NCI-H1092 treated with DMSO at 0.1 percent for 48 hours (cell line): ENCODE data around the gene FOSB.
"Not testable (repeated sequence)": the region's sequence is repeated elsewhere in the genome, so short reads cannot be mapped to it uniquely, and the experiment has no call there.

Experiments used
- DNase-seq: peaks from one replicate; lab custom pipeline; 2025; lab: John Stamatoyannopoulos, UW

Gene FOSB

GRCh38 chr19:45467456-45468158 is at the start of gene FOSB:
FOSB (plus strand) TSS chr19:45467996; CDS start chr19:45468587, 591 bp downstream.
- peak; percentile 69 for DNase-seq

- no peak for DNase-seq
These were observed 49.0 kb upstream of the FOSB start for GRCh38 chr19:45418802-45419201.

GRCh38 chr19:45419396-45419795 is 48.4 kb upstream of the FOSB start:
- DNase-seq, result no peak

GRCh38 chr19:45419895-45420294 is 47.9 kb upstream of the FOSB start:
- DNase-seq, result no peak

- no peak for DNase-seq
These were observed 47.4 kb upstream of the FOSB start for GRCh38 chr19:45420356-45420755.

- DNase-seq, result no peak
These were observed 46.9 kb upstream of the FOSB start for GRCh38 chr19:45420871-45421270.

- no peak for DNase-seq
These were observed 45.8 kb upstream of the FOSB start for GRCh38 chr19:45421947-45422498.

GRCh38 chr19:45423033-45423588 is 44.7 kb upstream of the FOSB start:
- no peak for DNase-seq

- DNase-seq, result peak; percentile 89
These were observed 44.1 kb upstream of the FOSB start, which contains the start of gene ERCC1 for GRCh38 chr19:45423589-45424190. ERCC1 (minus strand) TSS chr19:45423917; CDS start chr19:45423374, 543 bp downstream.

- peak; percentile 4 for DNase-seq
These were observed 43.4 kb upstream of the FOSB start for GRCh38 chr19:45424191-45425058.

GRCh38 chr19:45428384-45429231 is 39.2 kb upstream of the FOSB start:
- no peak for DNase-seq

GRCh38 chr19:45429896-45430295 is 37.9 kb upstream of the FOSB start:
- not testable (repeated sequence) for DNase-seq

- DNase-seq, result not testable (repeated sequence)
These were observed 36.8 kb upstream of the FOSB start for GRCh38 chr19:45431008-45431407.

- DNase-seq, result not testable (repeated sequence)
These were observed 35.3 kb upstream of the FOSB start for GRCh38 chr19:45432543-45432942.

- no peak for DNase-seq
These were observed 30.5 kb upstream of the FOSB start for GRCh38 chr19:45437328-45437727.

- DNase-seq, result no peak
These were observed 28.6 kb upstream of the FOSB start for GRCh38 chr19:45439190-45439568.

- DNase-seq, result peak; percentile 32
These were observed 28.1 kb upstream of the FOSB start for GRCh38 chr19:45439569-45440258.

GRCh38 chr19:45440259-45440638 is 27.5 kb upstream of the FOSB start:
- no peak for DNase-seq

GRCh38 chr19:45440873-45441654 is 26.7 kb upstream of the FOSB start:
- no peak for DNase-seq

GRCh38 chr19:45442408-45442777 is 25.4 kb upstream of the FOSB start:
- DNase-seq, result no peak
